Measurements from ENCODE around the gene ANAPC5.
A peak's percentile ranks its signal among the peaks of the same experiment; 100 is the strongest.
"Not testable (repeated sequence)": the region's sequence is repeated elsewhere in the genome, so short reads cannot be mapped to it uniquely, and the experiment has no call there.

ANAPC5 gene

GRCh38 chr12:121301876-121302275, 50.3 kb downstream of the ANAPC5 start:
- H3K27ac Mint-ChIP-seq: no peak overlapping the region
- no peaks in the 10 kb centered on the region for H3K9me3 Mint-ChIP-seq
- ATAC-seq (no peak), DNase-seq (no peak)
- peaks cover 11% of the 10 kb centered on the region for H3K4me1 Mint-ChIP-seq
- H3K4me3 Mint-ChIP-seq: no peak overlapping the region
- H3K27me3 Mint-ChIP-seq: no peaks in the 10 kb centered on the region

GRCh38 chr12:121300083-121300819, 52.0 kb downstream of the ANAPC5 start:
- ATAC-seq: no peak
- peaks cover 16% of the 10 kb centered on the region for H3K4me1 Mint-ChIP-seq
- H3K4me3 Mint-ChIP-seq: no peak overlapping the region
- no peaks in the 10 kb centered on the region for H3K9me3 Mint-ChIP-seq
- no peak for DNase-seq
- no peak overlapping the region for H3K27ac Mint-ChIP-seq
- no peaks in the 10 kb centered on the region for H3K27me3 Mint-ChIP-seq

GRCh38 chr12:121299662-121300061, 52.5 kb downstream of the ANAPC5 start:
- H3K4me3 Mint-ChIP-seq: no peak overlapping the region
- ATAC-seq (no peak), DNase-seq (no peak)
- H3K27me3 Mint-ChIP-seq: no peaks in the 10 kb centered on the region
- no peaks in the 10 kb centered on the region for H3K9me3 Mint-ChIP-seq
- H3K27ac Mint-ChIP-seq: no peak overlapping the region
- H3K4me1 Mint-ChIP-seq: peaks cover 20% of the 10 kb centered on the region

- Mint-ChIP-seq H3K4me3 (peak overlapping the region; percentile 92), H3K4me1 (peaks cover 31% of the 10 kb centered on the region)
- not testable (repeated sequence) for H3K27ac Mint-ChIP-seq, H3K9me3 Mint-ChIP-seq, DNase-seq, ATAC-seq, H3K27me3 Mint-ChIP-seq
These were observed 53.8 kb downstream of the ANAPC5 start for GRCh38 chr12:121298411-121298810.

GRCh38 chr12:121297435-121297991, 54.7 kb downstream of the ANAPC5 start:
- H3K4me3 Mint-ChIP-seq: peak overlapping the region; percentile 92
- ATAC-seq (peak; percentile 6), DNase-seq (peak; percentile 37 to 56)
- H3K4me1 Mint-ChIP-seq: peaks cover 35% of the 10 kb centered on the region
- peak overlapping the region; percentile 85 to 89 for H3K27ac Mint-ChIP-seq
- no peaks in the 10 kb centered on the region for H3K27me3 Mint-ChIP-seq
- H3K9me3 Mint-ChIP-seq: no peaks in the 10 kb centered on the region

DNA sequence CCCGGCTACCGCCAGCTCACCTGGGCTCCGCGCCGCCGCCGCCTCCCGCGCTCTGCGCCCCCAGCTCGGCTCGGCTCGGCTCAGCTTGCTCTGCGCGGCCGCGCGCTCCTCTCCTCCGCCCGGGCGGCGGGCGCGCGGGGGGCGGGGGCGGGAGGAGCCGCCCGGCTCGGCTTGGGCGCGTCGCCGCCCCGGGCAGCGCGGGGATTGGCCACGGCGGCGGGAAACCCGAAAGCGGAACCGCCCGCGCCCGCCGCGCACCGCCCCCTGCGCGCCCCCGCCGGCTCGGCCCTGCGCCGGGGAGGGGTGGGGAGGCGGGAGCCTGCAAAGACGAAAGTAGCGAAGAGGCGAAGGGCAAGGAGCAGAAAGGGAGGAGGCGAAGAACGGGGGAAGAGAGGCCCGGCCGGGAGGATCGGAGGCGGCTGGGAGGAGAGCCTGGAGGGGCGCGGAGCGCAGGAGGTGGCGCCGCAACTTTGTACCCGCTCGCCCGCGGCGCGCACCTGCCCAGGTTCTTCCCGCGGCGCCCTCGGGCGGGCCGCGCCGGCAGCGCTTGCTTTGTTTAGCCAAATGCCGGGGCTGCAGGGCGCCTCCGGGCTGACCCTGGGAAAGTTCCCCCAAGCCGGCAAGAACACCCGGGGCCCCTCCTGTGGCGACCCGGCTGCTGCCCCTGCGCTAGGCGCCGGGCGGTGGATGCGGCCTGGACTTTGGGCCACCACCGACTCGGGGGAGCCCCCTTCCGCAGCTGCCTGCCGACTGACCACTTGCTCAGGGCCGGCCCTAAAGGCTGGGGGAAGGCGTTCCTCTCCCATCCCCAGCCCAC, 55.4 kb downstream of the ANAPC5 start, which contains the start of gene CAMKK2:
CAMKK2 (minus strand) TSS at position 92 of the 817 bp plus-strand sequence. CDS start 22,183 bp downstream, outside the sequence.
- H3K4me3 Mint-ChIP-seq: peak within 1 kb of the TSS; percentile 92
- DNase-seq (peak; percentile 88 to 90), ATAC-seq (peak; percentile 88)
- H3K27ac Mint-ChIP-seq: peak within 1 kb of the TSS; percentile 93
- H3K4me1 Mint-ChIP-seq: peaks cover 39% of the 10 kb centered on the region
- H3K9me3 Mint-ChIP-seq: no peaks in the 10 kb centered on the region
- no peaks in the 10 kb centered on the region for H3K27me3 Mint-ChIP-seq

DNA sequence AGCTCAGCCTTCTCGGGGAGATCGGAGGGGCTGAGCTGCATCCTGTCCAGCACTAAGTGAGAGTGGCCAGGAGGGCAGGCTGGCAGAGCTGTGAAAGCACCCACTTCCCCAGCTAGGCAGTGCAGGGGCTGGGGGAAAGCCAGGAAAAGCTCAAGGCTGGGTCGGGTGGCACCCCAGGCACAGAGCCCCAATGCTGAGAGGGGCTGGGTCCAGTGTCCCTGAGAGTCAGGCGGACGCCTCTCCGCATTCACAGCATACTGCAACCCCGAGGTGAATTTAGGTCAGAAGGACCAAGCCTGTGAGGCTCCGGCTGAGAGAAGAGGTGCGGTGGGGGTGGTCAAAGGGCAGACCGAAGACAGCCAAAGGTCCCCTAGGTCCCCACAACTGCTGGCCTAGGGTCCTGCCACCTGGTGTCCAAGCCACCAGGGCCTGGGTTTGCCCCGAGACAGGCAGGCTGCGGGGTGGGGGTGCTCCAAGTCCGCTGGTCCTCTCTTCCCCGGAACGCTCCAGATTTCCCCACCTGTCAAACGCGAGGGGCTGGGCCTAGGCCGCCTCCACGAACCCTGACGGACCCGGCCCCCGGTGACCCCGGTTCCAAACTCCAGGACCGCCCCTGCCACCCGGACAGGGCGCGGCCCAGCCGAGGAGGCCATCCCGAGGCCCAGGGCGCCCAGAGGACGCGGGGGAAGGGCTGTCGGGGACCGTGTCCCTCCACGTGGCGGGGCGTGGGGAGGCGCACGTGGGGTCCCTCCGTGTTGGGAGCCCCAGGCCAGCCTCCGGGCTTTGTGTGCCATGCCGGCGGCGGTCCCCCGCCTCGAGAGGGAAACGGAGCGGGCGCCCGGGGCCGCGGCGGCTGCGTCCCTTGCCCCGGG, 56.2 kb downstream of the ANAPC5 start:
- DNase-seq: no peak
- Mint-ChIP-seq H3K9me3 (no peaks in the 10 kb centered on the region), H3K4me3 (peak overlapping the region; percentile 91 to 92)

DNA sequence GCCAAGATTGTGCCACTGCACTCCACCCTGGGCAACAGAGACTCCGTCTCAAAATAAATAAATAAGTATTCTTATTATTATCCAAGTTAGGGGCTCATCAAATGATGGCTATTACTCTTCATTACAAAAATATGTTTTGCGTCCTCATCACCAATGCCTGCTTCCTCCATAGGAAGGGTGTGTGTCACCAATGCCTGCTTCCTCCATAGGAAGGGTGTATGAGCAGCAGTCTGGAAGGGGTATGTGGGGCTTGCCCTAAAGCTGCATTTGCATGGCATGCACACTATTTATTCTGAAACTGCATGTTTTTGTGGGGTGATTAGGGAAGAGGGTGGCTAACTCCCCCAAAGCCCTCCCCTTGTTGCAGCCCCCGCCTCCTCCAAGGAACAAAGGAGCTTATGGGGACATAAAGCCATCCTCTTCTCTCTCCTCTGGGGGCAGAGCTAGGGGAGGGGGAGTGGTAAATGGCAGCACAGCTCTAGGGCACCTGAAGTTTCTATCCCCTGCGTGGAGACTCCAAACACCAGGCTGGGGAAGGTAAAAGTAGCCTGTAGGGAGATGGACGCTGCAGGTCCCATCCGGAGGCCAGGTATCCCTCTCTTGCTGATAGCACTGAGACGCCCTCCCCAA, 57.0 kb downstream of the ANAPC5 start:
- H3K9me3 Mint-ChIP-seq: no peaks in the 10 kb centered on the region
- H3K4me3 Mint-ChIP-seq: peak overlapping the region; percentile 91 to 92
- no peaks in the 10 kb centered on the region for H3K27me3 Mint-ChIP-seq
- peak; percentile 21 for DNase-seq
- H3K27ac Mint-ChIP-seq: peak overlapping the region; percentile 92 to 93
- no peak for ATAC-seq
- H3K4me1 Mint-ChIP-seq: peaks cover 45% of the 10 kb centered on the region

More for the DNA sequence above, 56.2 kb downstream of the ANAPC5 start:
- H3K4me1 Mint-ChIP-seq: peaks cover 44% of the 10 kb centered on the region
- no peaks in the 10 kb centered on the region for H3K27me3 Mint-ChIP-seq
- ATAC-seq: peak; percentile 52
- H3K27ac Mint-ChIP-seq: peak overlapping the region; percentile 92 to 93

DNA sequence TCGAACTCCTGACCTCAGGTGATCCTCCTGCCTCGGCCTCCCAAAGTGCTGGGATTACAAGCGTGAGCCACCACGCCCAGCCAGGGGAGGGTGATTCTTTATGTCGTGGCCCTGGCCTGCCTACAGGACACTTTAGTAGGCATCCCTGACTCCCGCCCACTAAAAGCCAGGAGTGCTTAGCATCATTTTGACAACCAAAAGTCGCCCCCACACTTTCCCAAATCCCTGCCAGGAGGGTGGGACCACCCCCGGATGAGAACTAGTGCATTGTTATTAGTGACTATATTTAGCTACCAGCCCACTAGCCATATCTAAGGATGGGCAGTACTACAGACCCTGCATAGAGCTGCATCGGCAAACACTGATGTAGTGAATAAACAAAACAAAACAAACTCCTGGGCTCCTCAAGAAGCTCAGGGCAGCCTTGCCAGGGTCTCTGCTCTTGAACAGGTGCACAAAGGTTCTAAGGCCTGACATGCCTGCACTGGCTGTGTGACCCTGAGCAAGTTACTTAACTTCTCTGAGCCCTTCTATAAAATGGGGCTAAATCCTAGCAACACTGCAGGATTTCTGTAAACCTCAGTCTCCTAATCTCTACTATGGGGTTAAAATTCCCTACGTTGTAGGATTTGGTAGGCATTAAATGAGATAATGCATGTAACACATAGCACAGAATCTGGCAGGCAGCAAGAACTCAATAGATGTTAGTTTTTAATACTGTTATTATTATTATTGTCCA, 57.9 kb downstream of the ANAPC5 start:
- peaks cover 51% of the 10 kb centered on the region for H3K4me1 Mint-ChIP-seq
- ATAC-seq (no peak), DNase-seq (no peak)
- H3K4me3 Mint-ChIP-seq: no peak overlapping the region
- H3K27ac Mint-ChIP-seq: no peak overlapping the region
- H3K9me3 Mint-ChIP-seq: no peaks in the 10 kb centered on the region
- no peaks in the 10 kb centered on the region for H3K27me3 Mint-ChIP-seq

- Mint-ChIP-seq H3K27ac (peak overlapping the region in 1 of 2 donors; percentile 27), H3K4me3 (no peak overlapping the region), H3K27me3 (no peaks in the 10 kb centered on the region), H3K4me1 (peaks cover 58% of the 10 kb centered on the region), H3K9me3 (no peaks in the 10 kb centered on the region)
- no peak for DNase-seq
- ATAC-seq: no peak
These were observed 58.6 kb downstream of the ANAPC5 start for GRCh38 chr12:121293603-121294002.

- Mint-ChIP-seq H3K4me1 (peaks cover 50% of the 10 kb centered on the region), H3K27me3 (no peaks in the 10 kb centered on the region), H3K9me3 (no peaks in the 10 kb centered on the region), H3K27ac (no peak overlapping the region), H3K4me3 (no peak overlapping the region)
- DNase-seq: no peak
- no peak for ATAC-seq
These were observed 61.8 kb downstream of the ANAPC5 start for GRCh38 chr12:121290410-121290809.

DNA sequence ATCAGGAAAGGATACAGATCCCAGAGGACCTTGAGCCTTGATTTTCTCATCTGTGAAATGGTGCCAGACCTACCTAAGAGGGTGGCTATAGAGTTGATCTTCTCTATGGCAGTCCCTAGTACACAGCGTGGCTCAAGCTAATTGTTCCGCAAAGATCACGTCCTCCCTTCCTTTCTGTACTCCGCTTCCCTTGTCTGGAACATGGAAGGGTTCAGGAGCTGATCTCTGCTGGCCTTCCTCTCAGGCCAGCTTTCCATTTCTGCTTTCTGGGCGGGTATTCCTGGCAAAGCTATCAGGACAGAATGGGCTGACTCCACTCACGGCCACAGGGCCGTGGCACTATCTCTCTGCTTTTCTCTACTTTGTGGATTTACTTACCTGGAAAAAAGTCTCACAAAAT, 62.2 kb downstream of the ANAPC5 start:
- H3K27me3 Mint-ChIP-seq: no peaks in the 10 kb centered on the region
- H3K4me3 Mint-ChIP-seq: no peak overlapping the region
- no peaks in the 10 kb centered on the region for H3K9me3 Mint-ChIP-seq
- H3K27ac Mint-ChIP-seq: peak overlapping the region in 1 of 2 donors; percentile 30
- no peak for ATAC-seq
- no peak for DNase-seq
- H3K4me1 Mint-ChIP-seq: peaks cover 46% of the 10 kb centered on the region

DNA sequence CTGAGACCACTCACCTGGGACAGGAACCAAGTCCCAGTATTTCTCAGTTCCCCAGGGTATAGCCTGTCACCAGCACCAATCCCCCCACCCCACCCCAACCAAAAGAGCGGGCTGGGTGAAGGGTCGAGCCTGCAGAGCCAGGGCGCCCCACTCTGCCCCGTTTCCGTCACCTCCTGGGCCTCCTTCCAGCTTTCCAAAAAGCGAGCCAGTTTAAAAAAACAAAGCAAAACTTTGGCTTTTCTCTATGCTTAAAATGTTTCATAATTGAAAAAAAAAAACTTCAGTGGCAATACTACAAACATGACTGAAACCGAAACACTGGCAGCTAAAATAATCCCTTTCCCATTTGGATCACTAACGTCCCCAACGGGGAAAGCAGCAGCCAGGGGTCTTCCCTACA, 63.2 kb downstream of the ANAPC5 start:
- DNase-seq (no peak), ATAC-seq (no peak)
- Mint-ChIP-seq H3K4me3 (no peak overlapping the region), H3K4me1 (peaks cover 39% of the 10 kb centered on the region), H3K27me3 (no peaks in the 10 kb centered on the region), H3K27ac (no peak overlapping the region), H3K9me3 (no peaks in the 10 kb centered on the region)

DNA sequence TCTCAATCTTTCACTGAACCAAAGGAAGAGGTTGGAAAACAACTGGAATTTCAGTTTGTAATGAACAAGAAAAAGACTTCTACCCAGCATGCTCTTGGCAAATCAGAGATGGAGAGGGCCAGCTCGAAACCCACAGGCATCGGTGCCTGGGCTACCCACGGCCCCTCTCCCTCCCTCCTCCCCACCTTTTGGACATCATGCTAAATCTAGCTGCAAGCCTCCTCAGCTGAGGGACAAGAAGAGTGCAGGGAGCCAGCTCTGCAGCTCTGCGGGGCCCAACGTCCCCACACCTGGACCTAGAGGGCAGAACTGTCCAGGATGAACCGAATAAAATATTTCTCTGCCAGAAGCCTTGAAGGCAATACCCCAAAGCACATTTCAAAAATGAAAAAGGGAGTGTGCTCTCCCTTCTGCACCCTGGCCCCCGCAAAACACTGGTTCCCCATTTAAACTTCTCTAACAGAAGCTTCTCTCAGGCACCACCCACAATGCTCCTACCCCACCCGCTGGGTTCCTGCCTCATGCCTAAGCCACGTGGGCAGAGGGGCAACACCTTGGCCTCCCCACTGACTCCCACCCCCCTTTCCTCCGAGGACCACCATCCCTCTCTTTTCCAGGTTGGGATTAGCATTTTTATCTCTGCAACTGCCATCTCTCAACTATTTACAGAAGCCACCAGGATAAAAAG, 63.9 kb downstream of the ANAPC5 start:
- no peak for DNase-seq
- H3K4me1 Mint-ChIP-seq: peaks cover 32% of the 10 kb centered on the region
- H3K9me3 Mint-ChIP-seq: no peaks in the 10 kb centered on the region
- H3K27me3 Mint-ChIP-seq: no peaks in the 10 kb centered on the region
- H3K27ac Mint-ChIP-seq: no peak overlapping the region
- ATAC-seq: no peak
- no peak overlapping the region for H3K4me3 Mint-ChIP-seq

All from stimulated activated naive CD8-positive, alpha-beta T cell treated with anti-CD3 and anti-CD28 coated beads, Interleukin-15, amount 100 ng/mL, for 72 hours (primary cell).